ENCODE data around the gene MAP2K4.

DNA sequence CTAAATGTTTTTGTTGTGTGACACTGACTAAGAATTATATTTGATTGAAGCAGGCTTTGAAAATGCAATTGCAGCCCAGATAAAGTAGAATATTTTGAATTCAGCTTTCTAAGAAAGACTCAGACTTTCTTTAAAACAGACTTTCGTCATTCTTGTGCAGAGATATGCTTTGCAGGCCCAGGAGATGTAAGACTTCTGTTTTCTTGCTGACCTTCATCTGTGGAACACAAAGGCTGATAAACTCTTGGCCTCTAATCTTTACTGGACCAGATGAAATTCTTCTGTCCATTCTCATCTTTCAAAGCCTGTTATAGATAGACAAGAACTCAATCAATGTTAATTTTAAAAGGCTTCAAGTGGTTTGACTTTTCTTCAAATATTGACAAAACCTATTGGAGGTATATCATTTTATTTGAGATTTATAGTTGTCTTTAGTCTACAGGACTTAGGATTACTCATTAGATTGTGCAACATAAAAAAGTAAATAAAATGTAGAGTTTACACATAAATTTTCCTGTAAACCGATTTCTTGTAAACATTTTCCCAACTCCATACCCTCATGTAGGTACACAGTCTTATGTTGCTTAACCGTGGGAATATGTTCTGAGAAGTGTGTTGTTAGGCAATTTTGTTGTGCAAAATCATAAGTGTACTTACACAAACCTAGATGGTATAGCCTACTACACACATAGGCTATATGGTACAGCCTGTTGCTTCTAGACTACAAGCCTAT, 94.2 kb downstream of the MAP2K4 start:
- TF ChIP-seq, protein P1, sequence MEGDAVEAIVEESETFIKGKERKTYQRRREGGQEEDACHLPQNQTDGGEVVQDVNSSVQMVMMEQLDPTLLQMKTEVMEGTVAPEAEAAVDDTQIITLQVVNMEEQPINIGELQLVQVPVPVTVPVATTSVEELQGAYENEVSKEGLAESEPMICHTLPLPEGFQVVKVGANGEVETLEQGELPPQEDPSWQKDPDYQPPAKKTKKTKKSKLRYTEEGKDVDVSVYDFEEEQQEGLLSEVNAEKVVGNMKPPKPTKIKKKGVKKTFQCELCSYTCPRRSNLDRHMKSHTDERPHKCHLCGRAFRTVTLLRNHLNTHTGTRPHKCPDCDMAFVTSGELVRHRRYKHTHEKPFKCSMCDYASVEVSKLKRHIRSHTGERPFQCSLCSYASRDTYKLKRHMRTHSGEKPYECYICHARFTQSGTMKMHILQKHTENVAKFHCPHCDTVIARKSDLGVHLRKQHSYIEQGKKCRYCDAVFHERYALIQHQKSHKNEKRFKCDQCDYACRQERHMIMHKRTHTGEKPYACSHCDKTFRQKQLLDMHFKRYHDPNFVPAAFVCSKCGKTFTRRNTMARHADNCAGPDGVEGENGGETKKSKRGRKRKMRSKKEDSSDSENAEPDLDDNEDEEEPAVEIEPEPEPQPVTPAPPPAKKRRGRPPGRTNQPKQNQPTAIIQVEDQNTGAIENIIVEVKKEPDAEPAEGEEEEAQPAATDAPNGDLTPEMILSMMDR (IDR thresholded peaks at IDR 0.05) = no peak
- TF ChIP-seq POLR2AphosphoS5 (IDR thresholded peaks at IDR 0.05) = no peak

Measured in prostate gland (tissue), 2 donors.